Testis (tissue), 2 donors: Measurements from ENCODE around the gene DMD.

ENCODE experiments used
- POLR2A ChIP-seq: fragments of 450-650 bp; IDR thresholded peaks from one replicate; pipeline ENCODE4 v1.6.1; 2017; ENCODE audit warnings: antibody characterized with exemption, mild to moderate bottlenecking, moderate library complexity
- TF ChIP-seq, protein P1 (sequence below), 3 experiments: fragments of 450-650 bp in 2 of 3; fragments of 200-600 bp in 1 of 3; sonication (generic) in 1 of 3; IDR thresholded peaks; one replicate each; pipeline ENCODE4 v1.5.1; 2016 to 2019; ENCODE audit warnings: antibody characterized with exemption in 3 of 3, mild to moderate bottlenecking in 2 of 3, moderate library complexity in 1 of 3

DNA sequence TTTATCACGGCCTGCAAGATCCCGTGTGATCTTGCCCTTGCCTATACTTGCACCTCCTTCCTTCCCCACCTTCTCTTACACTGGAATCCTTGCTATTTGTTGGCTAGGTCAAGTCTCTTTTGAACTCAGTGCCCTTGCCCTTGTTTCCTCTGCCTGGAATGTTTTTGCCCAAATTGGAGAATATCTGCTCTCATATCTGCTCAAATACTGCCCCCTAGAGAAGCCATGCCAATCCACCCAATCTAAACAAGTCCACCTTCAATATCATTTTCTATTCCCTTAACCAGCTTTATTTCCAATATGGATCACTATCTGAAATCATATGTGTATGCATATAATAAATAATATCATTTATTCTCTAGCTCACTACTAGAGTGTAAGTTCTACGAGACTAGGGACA, 1095.3 kb downstream of the DMD start:
- TF ChIP-seq, protein P1, sequence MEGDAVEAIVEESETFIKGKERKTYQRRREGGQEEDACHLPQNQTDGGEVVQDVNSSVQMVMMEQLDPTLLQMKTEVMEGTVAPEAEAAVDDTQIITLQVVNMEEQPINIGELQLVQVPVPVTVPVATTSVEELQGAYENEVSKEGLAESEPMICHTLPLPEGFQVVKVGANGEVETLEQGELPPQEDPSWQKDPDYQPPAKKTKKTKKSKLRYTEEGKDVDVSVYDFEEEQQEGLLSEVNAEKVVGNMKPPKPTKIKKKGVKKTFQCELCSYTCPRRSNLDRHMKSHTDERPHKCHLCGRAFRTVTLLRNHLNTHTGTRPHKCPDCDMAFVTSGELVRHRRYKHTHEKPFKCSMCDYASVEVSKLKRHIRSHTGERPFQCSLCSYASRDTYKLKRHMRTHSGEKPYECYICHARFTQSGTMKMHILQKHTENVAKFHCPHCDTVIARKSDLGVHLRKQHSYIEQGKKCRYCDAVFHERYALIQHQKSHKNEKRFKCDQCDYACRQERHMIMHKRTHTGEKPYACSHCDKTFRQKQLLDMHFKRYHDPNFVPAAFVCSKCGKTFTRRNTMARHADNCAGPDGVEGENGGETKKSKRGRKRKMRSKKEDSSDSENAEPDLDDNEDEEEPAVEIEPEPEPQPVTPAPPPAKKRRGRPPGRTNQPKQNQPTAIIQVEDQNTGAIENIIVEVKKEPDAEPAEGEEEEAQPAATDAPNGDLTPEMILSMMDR (IDR thresholded peaks at IDR 0.05), result no peak
- TF ChIP-seq POLR2A, result no peak
